Endometrium (tissue), 2 donors: Measurements from ENCODE around the gene MRTFA.
"Not testable (repeated sequence)": the region's sequence is repeated elsewhere in the genome, so short reads cannot be mapped to it uniquely, and the experiment has no call there.

Experiments
- FAIRE-seq: peaks from 2 replicates; lab custom pipeline; 2012; peaks lifted over from hg19 to GRCh38; lab: Jason Lieb, UNC
- donor health status: control.
- donor health status: control.

Gene MRTFA

GRCh38 chr22:40595497-40596234 lies 40.9 kb downstream of the MRTFA start:
- no peak for FAIRE-seq

DNA sequence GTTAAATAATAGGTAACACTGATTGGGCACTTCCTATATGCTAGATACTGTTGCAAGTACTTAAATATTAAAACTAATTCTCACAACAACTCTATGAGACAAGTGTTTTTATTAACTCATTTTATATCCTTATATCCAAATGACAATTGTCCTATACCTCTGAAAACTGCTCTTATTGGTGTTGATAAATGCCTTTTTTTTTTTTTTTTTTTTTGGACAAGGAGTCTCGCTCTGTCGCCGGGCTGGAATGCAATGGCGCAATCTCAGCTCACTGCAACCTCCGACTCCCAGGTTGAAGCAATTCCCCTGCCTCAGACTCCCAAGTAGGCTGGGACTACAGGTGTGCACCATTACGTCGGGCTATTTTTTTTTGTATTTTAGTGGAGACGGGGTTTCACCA lies 41.6 kb downstream of the MRTFA start:
- FAIRE-seq, result no peak

- no peak for FAIRE-seq
Observed at GRCh38 chr22:40594346-40594745, 42.2 kb downstream of the MRTFA start.

- FAIRE-seq, result no peak
Observed at GRCh38 chr22:40593460-40594273, 42.9 kb downstream of the MRTFA start.

- FAIRE-seq, result no peak
Observed at GRCh38 chr22:40592352-40593113, 44.0 kb downstream of the MRTFA start.

DNA sequence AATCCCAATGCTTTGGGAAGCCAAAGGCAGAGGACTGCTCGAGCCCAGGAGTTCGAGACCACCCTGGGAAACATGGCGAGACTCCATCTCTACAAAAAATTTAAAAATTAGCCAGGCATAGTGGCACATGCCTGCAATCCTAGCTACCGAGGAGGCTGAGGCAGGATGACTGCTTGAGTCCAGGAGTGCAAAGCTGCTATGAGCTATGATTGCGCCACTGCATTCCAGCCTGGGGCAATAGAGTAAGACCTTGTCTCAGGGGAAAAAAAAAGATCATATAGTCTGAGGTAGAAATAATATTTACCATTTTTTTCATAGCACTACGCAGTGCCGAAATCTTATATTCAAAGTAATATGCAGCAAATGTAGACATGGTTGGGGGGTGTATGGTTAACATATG lies 47.8 kb downstream of the MRTFA start:
- no peak for FAIRE-seq

- FAIRE-seq, result no peak
Observed at GRCh38 chr22:40586781-40587180, 49.7 kb downstream of the MRTFA start.

DNA sequence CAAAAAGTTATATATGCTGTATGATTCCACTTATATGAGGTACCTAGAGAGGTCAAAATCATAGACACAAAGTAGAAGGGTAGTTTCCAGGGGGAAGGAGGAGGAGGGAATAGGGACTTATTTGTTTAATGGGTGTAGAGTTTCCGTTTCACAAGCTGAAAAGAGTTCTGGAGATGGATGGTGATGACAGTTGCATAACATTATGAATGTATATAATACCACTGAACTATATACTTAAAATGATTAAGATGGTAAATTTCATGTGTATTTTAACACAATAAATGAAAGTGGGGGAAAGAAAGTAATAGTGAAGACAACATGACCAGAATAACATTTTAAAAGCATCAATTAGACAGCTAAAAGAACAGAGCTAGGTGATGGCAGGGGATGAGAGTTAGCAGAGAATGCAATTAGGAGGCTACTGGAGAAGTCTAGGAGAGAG lies 51.2 kb downstream of the MRTFA start:
- no peak for FAIRE-seq

- not testable (repeated sequence) for FAIRE-seq
Observed at GRCh38 chr22:40584766-40585165, 51.8 kb downstream of the MRTFA start.

DNA sequence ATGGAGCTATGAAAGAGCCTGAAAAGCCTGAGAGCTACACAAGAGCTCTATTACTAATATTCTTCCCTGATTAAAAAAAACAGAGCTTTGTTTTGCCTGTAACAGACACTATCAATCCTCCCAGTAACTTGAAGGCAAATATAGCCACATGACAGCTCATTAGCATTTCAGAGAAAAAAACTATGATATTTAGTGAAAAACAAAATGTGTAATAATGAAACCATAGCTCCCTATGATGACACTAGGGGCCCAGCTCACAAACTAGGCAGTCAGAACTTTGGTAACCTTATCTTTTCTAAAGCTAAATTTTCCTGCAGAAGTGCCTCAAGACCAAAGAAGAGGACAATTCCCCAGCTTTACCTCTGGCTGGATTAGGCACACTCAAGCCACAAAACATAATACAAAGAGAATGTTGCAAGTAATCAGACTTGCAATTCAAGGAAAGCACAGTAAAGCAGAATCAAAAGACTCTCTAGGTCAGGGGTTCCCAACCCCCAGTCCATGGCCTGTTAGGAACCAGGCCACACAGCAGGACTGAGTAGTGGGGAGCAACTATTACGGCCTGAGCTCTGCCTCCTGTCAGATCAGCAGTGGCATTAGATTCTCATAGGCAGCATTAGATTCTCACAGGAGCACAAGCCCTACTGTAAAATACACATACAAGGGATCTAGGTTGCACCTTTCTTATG lies 53.3 kb downstream of the MRTFA start:
- no peak for FAIRE-seq

- FAIRE-seq, result no peak
Observed at GRCh38 chr22:40582063-40582462, 54.5 kb downstream of the MRTFA start.

- no peak for FAIRE-seq
Observed at GRCh38 chr22:40580631-40581030, 55.9 kb downstream of the MRTFA start.

DNA sequence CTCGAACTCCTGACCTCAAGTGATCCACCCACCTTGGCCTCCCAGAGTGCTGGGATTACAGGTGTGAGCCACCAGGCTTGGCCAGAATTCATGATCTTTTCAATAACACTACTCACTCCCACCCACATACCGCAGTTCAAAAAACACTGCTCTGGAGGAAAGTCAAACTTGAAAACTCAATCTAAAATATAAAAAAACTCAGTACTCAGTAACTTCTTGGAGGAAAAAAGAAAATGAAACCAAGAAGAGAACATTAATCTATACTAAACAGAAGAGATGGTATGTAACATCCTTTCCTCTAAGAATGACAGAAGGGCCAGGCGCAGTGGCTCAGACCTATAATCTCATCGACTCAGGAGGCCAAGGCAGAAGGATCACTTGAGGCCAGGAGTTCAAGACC lies 58.3 kb downstream of the MRTFA start:
- no peak for FAIRE-seq

DNA sequence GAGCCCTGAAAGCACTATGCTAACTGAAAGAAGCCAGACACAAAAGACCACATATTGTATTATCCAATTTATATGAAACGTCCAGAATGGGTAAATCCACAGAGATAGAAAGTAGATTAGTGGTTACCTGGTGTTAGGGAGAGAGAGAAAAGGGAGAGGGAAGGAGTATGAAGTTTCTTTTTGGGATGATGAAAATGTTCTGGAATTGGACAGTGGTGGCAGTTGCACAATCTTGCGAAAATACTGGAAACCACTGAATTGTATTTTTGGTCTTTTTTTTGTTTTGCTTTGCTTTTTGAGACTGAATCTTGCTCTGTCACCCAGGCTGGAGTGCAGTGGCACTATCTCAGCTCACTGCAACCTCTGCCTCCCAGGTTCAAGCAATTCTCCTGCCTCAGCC lies 63.5 kb downstream of the MRTFA start:
- FAIRE-seq, result no peak

- no peak for FAIRE-seq
Observed at GRCh38 chr22:40571887-40572286, 64.6 kb downstream of the MRTFA start.

- no peak for FAIRE-seq
Observed at GRCh38 chr22:40567626-40568328, 68.7 kb downstream of the MRTFA start.

DNA sequence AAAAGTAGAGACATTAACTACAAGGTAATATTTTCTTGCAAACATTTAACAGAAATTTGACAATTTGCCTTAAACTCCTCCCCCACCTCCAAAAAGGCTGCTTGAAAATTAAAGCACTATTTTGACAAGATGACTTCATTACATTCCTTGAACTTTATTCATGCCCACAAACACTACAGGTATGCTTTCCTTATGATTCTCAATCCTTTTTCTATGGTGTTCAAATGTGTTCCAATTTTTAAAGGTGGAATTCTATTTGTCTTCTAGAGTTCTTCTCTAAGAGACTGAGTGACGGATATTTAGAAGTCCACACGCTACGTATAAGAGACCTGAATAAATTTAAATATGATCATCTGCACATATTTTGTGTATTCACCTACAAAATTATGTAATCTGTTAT lies 69.4 kb downstream of the MRTFA start:
- FAIRE-seq, result no peak

GRCh38 chr22:40560994-40561515 lies 75.5 kb downstream of the MRTFA start:
- no peak for FAIRE-seq

- FAIRE-seq, result no peak
Observed at GRCh38 chr22:40560551-40560950, 76.0 kb downstream of the MRTFA start.

DNA sequence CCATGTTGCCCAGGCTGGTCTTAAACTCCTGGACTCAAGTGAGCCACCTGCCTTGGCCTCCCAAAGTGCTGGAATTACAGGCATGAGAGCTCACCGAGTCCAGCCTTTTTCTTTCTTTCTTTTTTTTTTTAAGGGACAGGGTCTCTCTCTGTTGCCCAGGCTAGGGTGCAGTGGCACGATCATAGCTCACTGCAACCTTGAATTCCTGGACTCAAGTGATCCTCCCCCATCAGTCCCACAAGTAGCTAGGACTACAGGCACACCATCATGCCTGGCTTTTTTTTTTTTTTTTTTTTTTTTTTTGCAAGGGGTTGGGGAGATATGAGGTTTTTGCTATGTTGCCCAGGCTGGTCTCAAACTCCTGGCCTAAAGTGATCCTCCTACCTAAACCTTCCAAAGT lies 78.5 kb downstream of the MRTFA start:
- no peak for FAIRE-seq

DNA sequence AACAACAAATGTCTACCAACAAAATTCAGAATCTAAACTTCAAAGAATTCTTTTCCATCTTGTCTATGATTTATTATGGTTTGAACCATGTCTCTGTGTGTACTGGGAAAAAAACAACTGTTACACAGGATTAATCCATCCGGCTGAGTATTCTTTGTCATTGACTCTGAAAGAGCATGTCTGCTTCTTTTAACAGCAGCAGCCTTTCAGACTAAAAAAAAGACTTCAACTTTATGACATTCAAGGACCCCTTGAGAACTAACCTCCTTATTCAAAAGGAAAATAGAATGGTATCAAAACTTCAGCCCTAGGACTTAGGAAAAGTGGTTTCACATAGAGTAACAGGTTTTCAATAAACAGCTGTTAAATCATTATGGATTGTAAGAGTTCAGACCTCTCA lies 79.9 kb downstream of the MRTFA start:
- FAIRE-seq, result no peak
